H9 (cell line): Measurements from ENCODE around the gene SFMBT1. TPM values are rescaled to one million over a fixed set of nuclear protein-coding genes. Genes with fewer than 3 reads are reported as not detected.

Source experiments
- DNase-seq: peaks from one replicate; pipeline ENCODE4 v3.0.0-alpha.2; 2017
- H2AFZ ChIP-seq: one replicate; pipeline ENCODE4 v1.6.1; 2013; ENCODE audit warnings: mild to moderate bottlenecking, low read length, control low read depth, moderate library complexity
- H2AK5ac ChIP-seq: 2 replicates; pipeline ENCODE4 v1.6.1; 2013; ENCODE audit warnings: low read length, control low read depth, mixed read lengths; ENCODE audit not compliant: insufficient read length
- H2BK120ac ChIP-seq: one replicate; pipeline ENCODE4 v1.6.1; 2013; ENCODE audit warnings: low read depth, mild to moderate bottlenecking, low read length, control low read depth, inconsistent platforms; ENCODE audit not compliant: poor library complexity, severe bottlenecking
- H2BK12ac ChIP-seq: 2 replicates; pipeline ENCODE4 v1.6.1; 2013; ENCODE audit warnings: low read length, control low read depth, mixed read lengths, low read depth; ENCODE audit not compliant: insufficient read length
- H2BK15ac ChIP-seq: 2 replicates; pipeline ENCODE4 v1.6.1; 2013; ENCODE audit warnings: low read depth, low read length, control low read depth
- H2BK20ac ChIP-seq: one replicate; pipeline ENCODE4 v1.6.1; 2013; ENCODE audit warnings: low read depth, mild to moderate bottlenecking, low read length, control low read depth, inconsistent platforms; ENCODE audit not compliant: poor library complexity, severe bottlenecking
- H2BK5ac ChIP-seq: 2 replicates; pipeline ENCODE4 v1.6.1; 2013; ENCODE audit warnings: low read length, control low read depth, mixed read lengths; ENCODE audit not compliant: insufficient read length
- H3K14ac ChIP-seq: 2 replicates; pipeline ENCODE4 v1.6.1; 2013; ENCODE audit warnings: low read length, control low read depth; ENCODE audit not compliant: insufficient read depth
- H3K18ac ChIP-seq: 2 replicates; pipeline ENCODE4 v1.6.1; 2013; ENCODE audit warnings: low read depth, mild to moderate bottlenecking, mixed read lengths, low read length, control low read depth; ENCODE audit not compliant: insufficient read length
- H3K23ac ChIP-seq: 2 replicates; pipeline ENCODE4 v1.6.1; 2013; ENCODE audit warnings: low read length, control low read depth, mixed read lengths, low read depth; ENCODE audit not compliant: insufficient read length
- H3K23me2 ChIP-seq: 2 replicates; pipeline ENCODE4 v1.6.1; 2013; ENCODE audit warnings: low read depth, mild to moderate bottlenecking, mixed read lengths, low read length, control low read depth; ENCODE audit not compliant: insufficient read length, poor library complexity, severe bottlenecking
- H3K27ac ChIP-seq: 2 replicates; pipeline ENCODE4 v1.5.1; 2013; ENCODE audit warnings: low read length, control low read depth, mixed read lengths, low read depth; ENCODE audit not compliant: insufficient read length
- H3K27me3 ChIP-seq: 2 replicates; pipeline ENCODE4 v1.6.1; 2013; ENCODE audit warnings: low read length, control low read depth, inconsistent platforms; ENCODE audit not compliant: insufficient read depth
- H3K4ac ChIP-seq: 2 replicates; pipeline ENCODE4 v1.6.1; 2013; ENCODE audit warnings: low read depth, mild to moderate bottlenecking, control low read depth, inconsistent platforms, low read length, moderate library complexity
- H3K4me1 ChIP-seq: 2 replicates; pipeline ENCODE4 v1.6.1; 2013; ENCODE audit warnings: low read length, control low read depth, inconsistent platforms; ENCODE audit not compliant: insufficient read depth
- H3K4me2 ChIP-seq: 2 replicates; pipeline ENCODE4 v1.6.1; 2013; ENCODE audit warnings: low read length, control low read depth, mixed read lengths; ENCODE audit not compliant: insufficient read length, insufficient read depth
- H3K56ac ChIP-seq: 2 replicates; pipeline ENCODE4 v1.6.1; 2013; ENCODE audit warnings: low read depth, mild to moderate bottlenecking, mixed read lengths, low read length, control low read depth; ENCODE audit not compliant: insufficient read length
- H3K79me1 ChIP-seq: 2 replicates; pipeline ENCODE4 v1.6.1; 2013; ENCODE audit warnings: low read depth, mild to moderate bottlenecking, moderate library complexity, low read length, control low read depth, inconsistent platforms; ENCODE audit not compliant: insufficient read depth, poor library complexity, severe bottlenecking
- H3K79me2 ChIP-seq: 2 replicates; pipeline ENCODE4 v1.6.1; 2013; ENCODE audit warnings: low read length, control low read depth, inconsistent platforms; ENCODE audit not compliant: insufficient read depth
- H3K9ac ChIP-seq: 2 replicates; pipeline ENCODE4 v1.6.1; 2013; ENCODE audit warnings: low read length, control low read depth, mixed read lengths; ENCODE audit not compliant: insufficient read length; ENCODE audit errors: extremely low read depth
- H3K9me3 ChIP-seq: one replicate; pipeline ENCODE4 v1.6.1; 2013; ENCODE audit warnings: low read depth, low read length, inconsistent platforms; ENCODE audit not compliant: control insufficient read depth
- H3T11ph ChIP-seq: one replicate; pipeline ENCODE4 v1.6.1; 2013; ENCODE audit warnings: mild to moderate bottlenecking, low read length, control low read depth, inconsistent platforms
- H4K20me1 ChIP-seq: one replicate; pipeline ENCODE4 v1.6.1; 2013; ENCODE audit not compliant: control insufficient read depth, insufficient read length, insufficient read depth
- H4K5ac ChIP-seq: 2 replicates; pipeline ENCODE4 v1.6.1; 2013; ENCODE audit warnings: low read depth, mild to moderate bottlenecking, mixed read lengths, low read length, control low read depth; ENCODE audit not compliant: insufficient read length
- H4K8ac ChIP-seq: replicated peaks from 2 replicates; pipeline ENCODE4 v1.6.1; 2013; ENCODE audit warnings: low read length, control low read depth, mixed read lengths, low read depth; ENCODE audit not compliant: insufficient read length
- H4K91ac ChIP-seq: 2 replicates; pipeline ENCODE4 v1.6.1; 2013; ENCODE audit warnings: low read depth, mild to moderate bottlenecking, moderate library complexity, mixed read lengths, low read length, control low read depth; ENCODE audit not compliant: insufficient read length
- H3K27ac Mint-ChIP-seq, 3 experiments: 2 replicates in 2 of 3; 3 replicates in 1 of 3; pipeline ENCODE4 v1.8.0; 2020 to 2021; ENCODE audit warnings: mixed read lengths in 3 of 3, mild to moderate bottlenecking in 1 of 3, moderate library complexity in 1 of 3
- H3K27me3 Mint-ChIP-seq: 2 replicates; pipeline ENCODE4 v1.8.0; 2021; ENCODE audit warnings: low read depth, mild to moderate bottlenecking, moderate library complexity, mixed read lengths
- H3K36me3 Mint-ChIP-seq, 3 experiments: 2 replicates in 2 of 3; 3 replicates in 1 of 3; pipeline ENCODE4 v1.8.0; 2020 to 2021; ENCODE audit warnings: low read depth in 3 of 3, mixed read lengths in 3 of 3; ENCODE audit not compliant: insufficient read depth in 1 of 3
- H3K4me1 Mint-ChIP-seq, 2 experiments: 2 replicates each; pipeline ENCODE4 v1.8.0; 2020; ENCODE audit warnings: mixed read lengths in 2 of 2
- H3K4me3 Mint-ChIP-seq, 2 experiments: 2 replicates in 1 of 2; 3 replicates in 1 of 2; pipeline ENCODE4 v1.8.0; 2020 to 2021; ENCODE audit warnings: mild to moderate bottlenecking in 2 of 2, mixed read lengths in 2 of 2, moderate library complexity in 1 of 2
- H3K9me3 Mint-ChIP-seq, 2 experiments: 2 replicates in 1 of 2; 3 replicates in 1 of 2; pipeline ENCODE4 v1.8.0; 2020; ENCODE audit warnings: mild to moderate bottlenecking in 2 of 2, mixed read lengths in 2 of 2, moderate library complexity in 1 of 2
- WGBS: extraction: QIAGEN DNeasy Blood & Tissue Kit; methylation state at CpG from one replicate; pipeline ENCODE4 v1.1.7; 2013; ENCODE audit warnings: missing lambda C conversion rate, low lambda C conversion rate, mixed read lengths; ENCODE audit not compliant: insufficient read length; ENCODE audit errors: extremely low coverage; 5-methylcytosine and 5-hydroxymethylcytosine counted together
- total RNA-seq: library from RNA; stranded (reverse); gene quantifications from 2 replicates; pipeline ENCODE4 v1.2.1, GENCODE V29; 2021
- TF ChIP-seq, protein P1 (sequence below): fragments of 200-600 bp; sonication (generic); conservative IDR thresholded peaks from 3 replicates; pipeline ENCODE4 v1.8.0; 2021; ENCODE audit warnings: antibody characterized with exemption, mild to moderate bottlenecking

The SFMBT1 gene
- total RNA-seq, 1 experiment from 2014 or later: 15.3 TPM

DNA sequence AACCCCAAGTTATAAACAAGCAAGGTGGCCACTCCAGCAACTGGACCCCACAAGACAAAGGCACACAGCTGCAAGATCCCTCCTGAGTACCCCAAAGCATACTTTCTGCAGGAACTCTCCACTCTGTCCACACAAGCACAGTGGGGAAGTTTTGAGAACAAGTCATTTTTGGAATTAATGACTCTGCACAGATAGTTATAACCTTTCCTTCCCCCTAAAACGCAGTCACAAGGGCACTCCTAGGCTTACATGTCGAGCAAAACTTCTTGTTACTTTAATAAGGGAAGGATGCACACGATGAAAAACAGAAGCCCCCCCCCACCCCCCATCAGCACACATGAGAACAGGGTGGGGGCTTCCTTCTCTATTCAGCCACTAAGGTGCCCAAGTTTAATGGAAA, 149.7 kb downstream of the SFMBT1 start:
- H3K14ac ChIP-seq: no peak overlapping the region
- H2BK12ac ChIP-seq: no peak overlapping the region
- Mint-ChIP-seq H3K27ac (no peak overlapping the region), H3K36me3 (peaks cover 0 to 11% (median 11%) of the 10 kb centered on the region in 3 experiments; a peak in 5 of 7 replicates), H3K27me3 (peaks cover 4% of the 10 kb centered on the region; the same call in 1 of the 2 replicates), H3K4me3 (peak overlapping the region; percentile 85 to 96), H3K9me3 (no peaks in the 10 kb centered on the region), H3K4me1 (peaks cover 15 to 18% of the 10 kb centered on the region in 2 experiments)
- no peak overlapping the region for H2AK5ac ChIP-seq
- H4K20me1 ChIP-seq: no peaks in the 10 kb centered on the region
- H3K27me3 ChIP-seq: no peaks in the 10 kb centered on the region
- H3T11ph ChIP-seq: no peak overlapping the region
- no peak overlapping the region for H2BK5ac ChIP-seq
- H2BK20ac ChIP-seq: no peak overlapping the region
- H4K8ac ChIP-seq: no peak overlapping the region
- H4K5ac ChIP-seq: no peak overlapping the region
- H3K4ac ChIP-seq: no peak overlapping the region
- peaks cover 3% of the 10 kb centered on the region; the same call in 1 of the 2 replicates for H3K79me2 ChIP-seq
- no peak overlapping the region for H2AFZ ChIP-seq
- H2BK120ac ChIP-seq: no peak overlapping the region
- no peak for DNase-seq
- peak overlapping the region; percentile 29 for H3K9ac ChIP-seq
- no peak overlapping the region for H3K27ac ChIP-seq
- H3K4me2 ChIP-seq: peak overlapping the region; percentile 87
- H3K79me1 ChIP-seq: peaks cover 12% of the 10 kb centered on the region
- H3K9me3 ChIP-seq: no peaks in the 10 kb centered on the region
- H3K23me2 ChIP-seq: peaks cover 7% of the 10 kb centered on the region
- H3K4me1 ChIP-seq: no peaks in the 10 kb centered on the region; the same call in none of the 2 replicates
- TF ChIP-seq, protein P1, sequence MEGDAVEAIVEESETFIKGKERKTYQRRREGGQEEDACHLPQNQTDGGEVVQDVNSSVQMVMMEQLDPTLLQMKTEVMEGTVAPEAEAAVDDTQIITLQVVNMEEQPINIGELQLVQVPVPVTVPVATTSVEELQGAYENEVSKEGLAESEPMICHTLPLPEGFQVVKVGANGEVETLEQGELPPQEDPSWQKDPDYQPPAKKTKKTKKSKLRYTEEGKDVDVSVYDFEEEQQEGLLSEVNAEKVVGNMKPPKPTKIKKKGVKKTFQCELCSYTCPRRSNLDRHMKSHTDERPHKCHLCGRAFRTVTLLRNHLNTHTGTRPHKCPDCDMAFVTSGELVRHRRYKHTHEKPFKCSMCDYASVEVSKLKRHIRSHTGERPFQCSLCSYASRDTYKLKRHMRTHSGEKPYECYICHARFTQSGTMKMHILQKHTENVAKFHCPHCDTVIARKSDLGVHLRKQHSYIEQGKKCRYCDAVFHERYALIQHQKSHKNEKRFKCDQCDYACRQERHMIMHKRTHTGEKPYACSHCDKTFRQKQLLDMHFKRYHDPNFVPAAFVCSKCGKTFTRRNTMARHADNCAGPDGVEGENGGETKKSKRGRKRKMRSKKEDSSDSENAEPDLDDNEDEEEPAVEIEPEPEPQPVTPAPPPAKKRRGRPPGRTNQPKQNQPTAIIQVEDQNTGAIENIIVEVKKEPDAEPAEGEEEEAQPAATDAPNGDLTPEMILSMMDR: no peak
- no peak overlapping the region for H2BK15ac ChIP-seq
- H3K23ac ChIP-seq: no peak overlapping the region
- H3K56ac ChIP-seq: no peak overlapping the region
- no peak overlapping the region for H3K18ac ChIP-seq
- no peak overlapping the region for H4K91ac ChIP-seq
- WGBS: no CpG with 5 or more reads among the region's 3 CpGs
